HUDEP-2 (cell line): Measurements from ENCODE around the gene ZNF777.
"Not testable (repeated sequence)": the region's sequence is repeated elsewhere in the genome, so short reads cannot be mapped to it uniquely, and the experiment has no call there.

Experiments
- DNase-seq, 76 experiments: peaks; one replicate each; lab custom pipeline; 2025; ENCODE audit not compliant: unreplicated experiment in 76 of 76; lab: John Stamatoyannopoulos, UW

ZNF777 gene

DNA sequence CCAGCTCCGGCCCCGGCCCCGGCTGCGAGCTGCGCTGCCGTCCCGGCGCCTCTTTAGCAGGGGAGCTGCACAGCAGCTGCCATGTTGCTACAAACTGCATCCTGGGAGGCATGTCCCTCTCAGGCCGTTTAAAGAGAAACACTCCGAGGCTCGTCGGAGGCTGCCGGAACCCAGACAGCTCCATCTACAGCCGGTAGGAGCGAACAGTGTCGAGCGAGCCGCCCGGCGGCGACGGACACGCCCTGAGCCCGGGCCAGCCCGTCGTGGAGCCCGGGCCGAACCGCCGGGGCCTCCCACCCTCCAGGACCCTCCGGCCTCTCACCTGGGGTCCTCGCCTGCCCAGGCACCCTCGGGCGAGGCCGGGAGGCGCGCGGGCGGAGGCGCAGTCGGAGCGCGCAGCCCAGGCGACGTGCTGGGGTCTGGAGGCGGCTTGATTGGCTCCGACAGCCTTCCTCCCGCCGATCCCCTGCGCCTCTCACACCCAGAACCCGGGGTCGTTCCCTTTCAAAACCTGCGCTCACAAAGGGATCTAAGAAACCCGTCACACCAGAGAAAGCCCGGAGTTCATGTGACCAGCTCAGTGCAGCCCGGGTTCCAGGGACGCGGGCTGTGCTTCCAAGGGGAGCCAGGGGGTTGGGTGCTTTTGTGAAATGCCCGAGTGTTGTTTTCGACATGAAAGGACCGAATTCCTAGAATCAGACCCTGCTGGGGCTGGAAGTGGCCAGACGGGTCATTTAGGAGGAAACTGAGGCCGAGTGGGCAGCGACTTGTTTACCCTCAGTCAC lies at the start of gene ZNF777:
TSS of gene ZNF777 (minus strand) at position 570 of the 785 bp plus-strand sequence. CDS start 5,040 bp downstream, outside the sequence.
- peak in 72 of 76 experiments; percentile 28 to 81 (median 69) for DNase-seq

DNA sequence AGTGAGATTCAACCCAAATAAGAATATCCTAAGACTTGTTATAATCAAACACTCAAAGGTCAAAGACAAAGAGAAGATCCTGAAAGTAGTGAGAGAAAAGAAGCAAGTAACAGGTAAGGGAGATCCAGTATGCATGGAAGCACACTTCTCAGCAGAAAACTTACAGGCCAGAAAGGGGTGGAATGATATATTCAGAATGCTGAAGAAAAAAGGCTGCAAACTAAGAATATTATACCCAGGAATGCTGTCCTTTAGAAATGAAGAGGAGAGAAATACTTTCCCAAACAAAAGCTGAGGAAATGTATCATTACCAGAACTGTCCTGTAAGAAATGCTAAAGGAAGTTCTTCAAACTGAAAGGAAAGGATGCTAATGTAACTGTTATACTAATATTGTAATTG lies 49.4 kb upstream of the ZNF777 start:
- DNase-seq: no peak

DNA sequence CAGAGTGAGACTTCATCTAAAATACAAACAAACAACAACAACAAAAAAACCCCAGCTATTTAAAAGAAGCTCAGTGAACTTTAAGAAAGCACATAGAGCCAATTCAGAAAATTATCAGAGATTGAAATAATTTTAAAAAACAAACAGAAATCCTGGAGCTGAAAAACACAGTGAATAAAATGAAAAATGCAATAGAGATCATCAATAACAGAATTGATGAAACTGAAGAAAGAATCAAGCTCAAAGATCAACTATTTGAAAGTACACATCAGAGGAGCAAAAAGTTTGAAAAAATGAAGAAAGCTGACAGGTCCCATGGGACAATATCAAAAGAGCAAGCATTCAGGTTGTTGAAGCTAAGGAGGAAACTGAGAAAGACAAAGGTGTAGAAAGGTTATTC lies 48.9 kb upstream of the ZNF777 start:
- no peak for DNase-seq

DNA sequence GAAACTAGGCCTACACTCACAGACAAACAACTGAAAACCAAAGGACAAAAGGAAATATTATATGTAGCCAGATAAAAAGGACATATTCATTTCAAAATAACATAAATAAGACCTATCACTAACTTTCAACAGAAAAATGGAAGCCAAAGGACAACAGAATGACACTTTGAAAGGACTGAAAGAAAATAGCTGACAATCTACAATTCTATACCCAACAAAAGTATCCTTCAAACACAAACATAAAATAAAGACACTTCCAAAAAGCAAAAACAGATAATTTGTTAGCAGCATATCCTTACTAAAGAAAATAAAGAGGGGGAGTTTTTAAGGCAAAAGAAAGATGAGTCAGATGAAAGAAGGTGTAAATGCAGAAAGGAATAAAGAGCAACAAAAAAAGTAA lies 44.7 kb upstream of the ZNF777 start:
- no peak for DNase-seq

DNA sequence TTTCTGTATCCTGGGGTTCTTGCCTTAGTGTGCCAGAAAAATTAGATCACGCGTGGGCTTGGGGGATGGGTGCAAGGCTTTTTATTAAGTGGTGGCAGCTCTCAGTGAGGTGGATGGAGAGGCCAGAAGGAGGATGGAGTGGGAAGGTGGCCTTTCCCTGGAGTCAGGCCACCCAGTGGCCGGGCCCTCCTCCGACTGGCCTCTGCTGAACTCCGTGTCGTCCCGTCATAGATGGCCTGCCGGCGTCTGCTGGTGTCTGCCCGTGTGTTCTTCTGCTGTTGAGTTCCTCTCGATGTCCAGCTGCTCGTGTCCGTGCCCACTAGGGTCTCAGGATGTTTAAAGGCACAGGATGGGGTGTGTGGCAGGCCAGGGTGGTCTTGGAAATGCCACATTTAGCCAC lies 40.8 kb upstream of the ZNF777 start:
- DNase-seq: no peak

DNA sequence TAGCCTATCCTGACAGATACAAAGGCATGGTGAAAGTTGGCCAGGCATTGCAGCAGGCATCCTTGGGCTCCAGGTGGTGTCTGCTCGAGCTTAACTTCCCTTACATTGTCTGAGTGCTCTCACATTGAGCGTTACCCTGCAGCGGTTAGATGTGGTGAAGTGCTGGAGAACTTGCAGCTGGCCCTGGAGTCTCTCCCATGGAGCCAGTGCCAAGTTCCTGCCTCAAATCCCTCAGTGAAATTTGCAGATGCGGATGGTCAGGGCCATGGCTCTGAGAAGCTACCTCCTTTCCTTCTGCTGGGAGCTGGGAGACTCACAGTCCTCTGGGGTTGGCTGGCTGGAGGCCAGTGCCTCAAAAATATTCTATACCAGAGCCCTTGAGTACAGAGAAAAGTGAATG lies 40.0 kb upstream of the ZNF777 start:
- no peak for DNase-seq

DNA sequence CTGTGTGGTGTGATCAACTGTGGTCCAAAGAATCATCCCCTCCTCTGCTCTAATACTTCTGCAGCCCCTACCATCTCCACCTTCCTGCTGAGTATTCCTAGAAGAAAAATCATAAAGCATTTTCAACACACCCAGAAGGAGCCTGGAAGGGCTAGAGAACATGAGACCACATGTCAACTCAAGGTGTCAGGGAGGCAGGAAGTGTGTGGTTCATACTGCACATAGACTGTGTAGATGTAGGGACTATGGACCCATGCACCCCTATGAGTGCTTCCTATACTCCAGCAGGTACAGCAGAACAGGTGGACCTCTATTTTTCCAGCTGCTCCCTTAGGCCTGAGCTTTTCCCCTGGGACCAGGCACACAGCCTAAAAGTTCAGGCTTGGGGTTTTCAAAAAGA lies 39.3 kb upstream of the ZNF777 start:
- DNase-seq: no peak

DNA sequence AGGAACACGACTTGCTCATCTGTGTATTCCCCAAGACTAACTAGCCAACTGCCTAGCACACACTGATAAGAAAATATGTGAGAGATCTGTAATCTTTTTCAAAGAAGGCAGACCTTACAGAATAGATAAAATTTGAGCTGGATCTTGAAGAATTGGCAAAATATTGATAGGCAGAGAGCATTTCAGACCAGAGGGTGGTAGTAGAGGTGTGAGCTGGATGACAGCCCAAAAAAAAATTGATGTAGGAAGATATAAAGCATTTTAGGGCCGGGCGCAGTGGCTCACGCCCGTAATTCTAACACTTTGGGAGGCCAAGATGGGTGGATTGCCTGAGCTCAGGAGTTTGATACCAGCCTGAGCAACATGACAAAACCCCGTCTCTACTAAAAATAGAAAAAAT lies 37.9 kb upstream of the ZNF777 start:
- DNase-seq: peak in 56 of 76 experiments; percentile 4 to 83 (median 47)

DNA sequence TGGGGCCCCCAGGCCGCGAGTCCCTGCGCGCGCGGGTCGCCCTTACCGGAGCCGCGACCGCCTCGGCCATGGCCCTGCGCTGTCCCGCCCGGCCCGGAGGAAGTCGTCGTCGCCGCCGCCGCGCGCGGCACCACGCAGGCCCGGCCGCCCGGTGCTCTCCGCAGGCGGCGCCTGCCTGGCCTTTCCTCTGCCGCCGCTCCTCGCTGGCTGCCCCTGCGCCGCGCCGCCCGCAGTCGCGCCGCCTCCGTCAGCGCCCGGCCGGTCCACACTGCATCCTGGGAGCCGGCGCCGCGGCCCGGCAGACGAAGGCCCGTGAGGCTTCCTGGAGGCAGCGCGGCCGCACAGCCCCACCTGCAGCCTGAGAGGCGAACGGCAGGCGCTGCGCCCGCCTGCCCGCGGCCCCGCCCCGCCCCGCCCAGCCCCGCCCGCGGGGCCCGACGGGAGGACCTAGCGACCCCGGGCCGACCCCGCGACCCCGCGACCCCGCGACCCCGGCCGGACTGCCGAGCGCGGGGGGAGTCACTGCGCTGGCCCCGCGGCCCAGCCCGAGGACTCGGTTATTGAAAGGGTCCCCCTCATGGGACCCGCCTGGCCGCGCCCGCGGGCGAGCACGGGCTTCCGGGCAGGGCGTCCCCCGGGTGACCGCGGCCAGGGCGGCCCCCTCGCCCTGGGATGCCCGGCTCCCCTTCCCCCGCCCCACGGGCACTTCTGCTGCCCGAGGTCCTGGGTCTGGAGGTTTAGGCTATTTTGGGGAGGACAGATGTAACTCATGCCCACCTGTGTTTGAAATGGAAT lies 36.8 kb upstream of the ZNF777 start, which contains the start of gene ZNF746:
TSS of gene ZNF746 (minus strand) at position 343 of the 795 bp plus-strand sequence. CDS start at position 70, 273 bp downstream.
- peak in 72 of 76 experiments; percentile 9 to 84 (median 67) for DNase-seq

DNA sequence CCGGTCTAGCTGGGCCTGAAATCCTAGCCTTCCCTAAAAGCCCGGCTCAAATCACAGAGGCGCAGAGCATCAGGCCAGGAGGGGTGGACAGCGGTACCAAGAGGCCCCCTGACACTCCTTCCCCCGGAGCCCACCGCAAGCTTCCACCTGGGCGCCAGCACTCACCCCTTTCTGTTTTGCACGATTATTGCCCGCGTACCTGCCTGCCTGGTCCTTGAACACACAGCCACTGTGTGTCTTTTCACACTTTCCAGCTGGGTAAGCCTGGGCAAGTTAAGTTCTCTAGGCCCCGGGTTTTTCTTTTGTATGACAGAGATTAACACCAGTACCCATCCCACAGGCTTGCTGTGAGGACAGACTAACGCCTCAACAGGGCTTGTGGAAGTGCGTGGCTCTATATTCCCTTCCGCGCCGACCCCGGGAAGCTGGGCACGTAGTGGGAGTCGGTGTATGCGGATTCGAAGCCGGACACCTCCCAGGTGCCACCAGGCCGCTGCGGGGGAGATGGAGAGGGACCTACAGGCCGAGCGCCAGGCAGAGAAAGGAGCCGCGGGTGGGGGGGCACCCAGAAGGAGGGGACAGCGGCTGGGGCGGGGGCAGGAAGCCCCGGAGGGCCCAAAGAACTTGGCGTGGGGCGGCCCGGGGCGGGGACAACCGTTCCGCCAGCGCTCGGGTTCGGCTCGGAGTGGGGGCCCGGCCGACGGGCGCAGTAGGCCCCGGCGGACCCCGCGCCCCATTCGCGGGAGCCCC lies 36.0 kb upstream of the ZNF777 start:
- peak in 29 of 76 experiments; percentile 2 to 52 (median 19) for DNase-seq

DNA sequence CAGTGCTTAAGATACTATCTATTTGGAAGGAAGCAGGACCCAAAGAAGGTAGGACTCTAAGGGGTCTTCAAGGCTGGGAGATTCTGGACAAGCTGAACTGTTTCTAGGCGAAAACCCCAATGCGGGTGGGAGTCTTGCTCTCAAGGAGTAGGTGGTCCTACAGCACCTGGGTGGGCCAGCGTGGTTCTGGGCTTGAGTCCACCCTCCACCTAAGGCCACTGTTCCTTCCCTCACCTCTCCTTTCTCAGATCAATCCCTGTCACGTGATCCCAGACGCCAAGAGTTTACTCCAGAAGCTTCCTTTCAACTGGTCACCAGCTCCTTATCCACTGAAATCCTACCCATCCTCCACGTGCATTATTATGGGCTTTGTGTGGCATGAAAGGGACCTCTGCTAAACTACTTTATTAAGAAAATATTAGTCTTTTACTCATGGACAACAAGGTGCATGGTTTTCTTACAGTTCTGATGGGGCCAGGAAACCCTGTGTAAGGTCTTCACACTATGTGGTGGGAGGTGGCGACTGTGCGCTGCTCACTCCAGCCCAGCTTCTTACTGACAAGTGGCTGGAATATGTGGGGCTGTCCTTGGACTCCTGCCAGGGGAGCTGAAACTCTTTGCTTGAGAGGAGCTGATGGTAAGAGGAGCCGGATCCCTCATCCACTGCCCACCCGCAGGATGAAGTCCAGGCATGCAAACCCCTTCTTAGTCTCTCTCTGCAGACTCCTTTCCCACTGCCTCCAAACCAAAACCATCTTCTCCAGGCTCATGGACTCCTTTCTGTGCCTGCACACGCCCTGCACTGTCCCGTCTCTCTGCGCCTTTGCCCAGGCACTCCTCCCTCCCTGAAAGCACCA lies 35.2 kb upstream of the ZNF777 start:
- peak in 63 of 76 experiments; percentile 0 to 67 (median 26) for DNase-seq

DNA sequence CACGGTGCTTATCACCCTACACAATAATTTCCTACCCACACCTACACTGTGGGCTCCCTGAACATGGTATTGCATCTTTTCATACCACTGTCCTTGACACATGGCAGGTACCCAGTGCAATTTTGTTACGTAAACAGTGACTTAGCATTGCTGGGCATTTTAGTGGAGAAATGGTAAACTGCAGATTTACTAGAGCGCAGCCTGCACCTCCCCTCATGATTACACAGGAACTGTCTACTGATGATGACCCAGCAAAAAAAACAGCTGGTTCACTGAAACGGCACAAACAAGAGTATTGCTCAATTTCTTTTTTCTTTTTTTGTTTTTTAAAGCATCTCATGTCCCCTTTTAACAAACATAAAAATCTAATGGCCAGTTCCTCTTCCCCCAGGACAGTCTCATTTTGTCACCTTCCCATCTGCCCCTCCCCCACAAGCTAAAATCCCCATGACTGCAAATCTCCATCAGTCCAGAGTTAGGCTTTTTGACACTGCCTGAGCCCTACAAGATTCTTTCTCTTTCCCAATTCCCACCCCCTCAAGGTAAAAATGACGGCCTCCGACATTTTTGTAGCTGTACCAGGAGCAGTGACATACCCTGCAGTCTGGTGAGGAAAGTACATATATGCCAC lies 34.0 kb upstream of the ZNF777 start:
- DNase-seq: peak in 5 of 76 experiments; percentile 1 to 25 (median 11)

DNA sequence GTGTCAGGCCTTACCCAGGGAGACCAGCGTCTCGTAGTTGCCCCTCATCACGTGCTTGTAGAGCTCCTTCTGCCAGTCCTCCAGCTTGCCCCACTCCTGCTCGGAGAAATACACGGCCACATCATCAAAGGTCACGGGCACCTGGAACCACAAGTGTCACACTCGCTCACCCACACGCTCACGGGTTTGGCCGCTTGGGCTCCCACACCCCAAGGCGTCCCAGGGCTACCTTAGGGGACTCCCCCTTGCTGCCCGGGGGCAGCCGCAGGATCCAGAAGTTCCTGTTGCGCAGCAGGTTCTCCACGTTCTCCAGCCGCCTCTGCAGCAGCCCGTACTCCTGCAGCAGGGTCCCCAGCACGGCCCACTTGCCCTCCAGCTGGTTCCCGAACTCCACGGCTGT lies 33.1 kb upstream of the ZNF777 start:
- DNase-seq: not testable (repeated sequence)

DNA sequence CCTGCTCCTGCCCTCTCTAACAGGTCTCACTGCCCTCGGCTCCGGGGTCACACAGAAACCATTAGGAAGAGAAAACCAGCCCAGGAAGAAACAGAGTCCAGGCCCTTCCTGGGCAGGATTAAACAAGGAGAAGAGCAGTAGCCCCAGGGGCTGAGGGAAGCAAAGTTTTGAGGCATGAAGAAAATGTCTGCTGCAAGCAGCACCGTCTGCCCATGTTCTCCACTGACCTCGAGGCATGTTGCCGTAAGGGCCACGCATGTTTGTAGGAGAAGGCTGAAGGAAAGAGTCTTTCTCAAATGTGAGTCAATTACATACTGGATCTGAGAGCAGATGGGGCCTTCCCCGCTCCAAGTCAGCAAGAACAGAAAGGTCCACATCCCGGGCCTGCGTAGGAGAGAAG lies 32.5 kb upstream of the ZNF777 start:
- no peak for DNase-seq

DNA sequence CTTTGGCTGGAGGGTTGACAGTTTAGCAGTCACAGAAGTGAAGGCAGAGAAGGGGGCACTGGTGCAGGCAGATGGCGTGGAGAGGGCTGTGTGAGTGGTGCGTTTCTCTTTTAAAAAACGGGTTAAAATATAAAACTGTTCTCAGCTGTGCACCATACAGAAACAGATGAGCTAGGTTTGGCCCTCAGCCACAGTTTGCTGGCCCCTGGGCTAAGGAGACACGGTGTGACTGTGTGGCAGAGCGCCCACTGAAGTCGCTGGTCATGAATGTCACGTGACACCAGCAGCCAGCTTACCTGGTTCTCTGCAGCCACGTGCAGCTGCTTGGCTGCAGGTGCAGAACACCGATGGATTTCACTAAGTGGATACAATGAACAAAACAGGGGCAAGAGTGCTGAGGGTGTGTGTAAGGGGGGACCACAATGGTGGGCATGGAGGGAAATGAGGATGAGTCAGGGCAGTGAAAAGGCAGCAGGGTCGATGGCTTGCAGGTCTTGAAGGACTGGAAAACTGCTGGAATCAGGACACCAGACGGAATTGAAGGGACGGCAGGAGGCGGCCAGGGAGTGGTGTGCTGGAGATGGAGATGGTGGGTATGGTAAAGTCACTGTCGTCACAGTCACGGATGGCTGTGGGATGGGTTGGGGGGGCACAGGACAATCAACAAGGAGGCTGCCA lies 29.4 kb upstream of the ZNF777 start:
- DNase-seq: no peak

DNA sequence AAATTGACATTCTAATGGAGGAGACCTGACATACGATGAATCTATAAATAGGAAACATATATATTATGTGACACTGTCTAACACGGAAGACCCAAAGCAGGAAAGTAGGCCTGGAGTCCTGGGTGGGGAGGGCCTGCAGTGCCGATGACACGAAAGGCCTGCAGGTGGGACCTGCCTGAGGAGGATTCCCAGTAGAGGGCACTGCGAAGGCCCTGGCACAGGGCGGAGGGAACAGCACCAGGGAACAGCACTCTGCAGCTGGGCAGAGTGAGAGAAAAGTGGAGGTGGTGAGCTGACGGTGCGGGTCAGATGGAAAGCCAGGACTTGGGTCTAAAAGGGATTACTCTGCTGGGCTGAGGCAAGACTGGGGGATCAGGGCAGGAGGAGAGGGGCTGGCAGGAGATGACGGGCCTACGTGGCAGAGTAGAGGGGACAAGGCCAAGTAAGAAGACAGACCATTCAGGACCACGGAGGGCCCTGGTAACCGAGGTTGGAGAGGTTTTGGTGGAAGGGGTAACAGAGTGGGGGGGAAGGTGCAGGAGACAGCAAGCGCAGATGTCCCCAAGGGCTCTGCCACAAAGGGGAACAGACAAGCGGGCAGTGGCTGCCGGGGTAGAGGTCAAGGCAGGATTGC lies 28.6 kb upstream of the ZNF777 start:
- no peak for DNase-seq

DNA sequence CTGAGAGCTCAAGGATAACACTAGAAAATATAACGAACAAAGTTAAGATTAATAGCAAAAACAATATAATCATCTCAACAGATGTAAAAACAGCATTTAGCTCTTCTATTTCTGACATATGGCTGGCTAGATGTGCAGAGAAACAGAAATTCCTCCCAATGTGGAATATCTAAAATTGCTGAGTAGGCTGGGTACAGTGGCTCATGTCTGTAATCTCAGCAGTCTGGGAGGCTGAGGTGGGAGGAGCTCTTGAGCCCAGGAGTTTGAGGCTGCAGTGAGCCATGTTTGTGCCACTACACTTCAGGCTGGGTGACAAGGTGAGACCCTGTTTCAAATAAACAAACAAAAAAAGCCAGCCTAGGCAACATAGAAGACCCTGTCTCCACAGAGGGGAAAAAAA lies 18.7 kb upstream of the ZNF777 start:
- DNase-seq: no peak

DNA sequence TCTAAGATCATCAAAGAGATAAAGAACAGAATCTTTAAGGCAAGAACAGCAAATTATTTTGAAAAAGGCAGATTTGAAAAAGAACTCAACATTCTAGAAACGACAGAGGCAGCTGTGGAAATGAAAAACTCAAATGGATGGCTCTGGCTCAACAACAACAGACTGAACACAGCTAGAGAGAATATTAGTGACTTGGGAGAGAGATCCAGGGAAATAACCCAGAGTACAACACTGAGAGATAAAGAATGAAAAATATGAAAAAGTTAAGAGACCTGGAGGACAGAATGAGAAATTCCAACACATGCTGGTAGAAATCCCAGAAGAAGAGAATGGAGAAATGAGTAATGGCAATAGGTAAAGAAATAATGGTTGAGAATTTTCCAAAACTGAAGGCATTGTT lies 17.9 kb upstream of the ZNF777 start:
- no peak for DNase-seq
